H9 (cell line): ENCODE measurements around the gene EXOC8. TPM values are rescaled to one million over a fixed set of nuclear protein-coding genes. Genes with fewer than 3 reads are reported as not detected.

ENCODE experiments used
- DNase-seq: peaks from one replicate; pipeline ENCODE4 v3.0.0-alpha.2; 2017
- H2AFZ ChIP-seq: one replicate; pipeline ENCODE4 v1.6.1; 2013; ENCODE audit warnings: mild to moderate bottlenecking, low read length, control low read depth, moderate library complexity
- H2AK5ac ChIP-seq: 2 replicates; pipeline ENCODE4 v1.6.1; 2013; ENCODE audit warnings: low read length, control low read depth, mixed read lengths; ENCODE audit not compliant: insufficient read length
- H2BK120ac ChIP-seq: one replicate; pipeline ENCODE4 v1.6.1; 2013; ENCODE audit warnings: low read depth, mild to moderate bottlenecking, low read length, control low read depth, inconsistent platforms; ENCODE audit not compliant: poor library complexity, severe bottlenecking
- H2BK12ac ChIP-seq: 2 replicates; pipeline ENCODE4 v1.6.1; 2013; ENCODE audit warnings: low read length, control low read depth, mixed read lengths, low read depth; ENCODE audit not compliant: insufficient read length
- H2BK15ac ChIP-seq: 2 replicates; pipeline ENCODE4 v1.6.1; 2013; ENCODE audit warnings: low read depth, low read length, control low read depth
- H2BK20ac ChIP-seq: one replicate; pipeline ENCODE4 v1.6.1; 2013; ENCODE audit warnings: low read depth, mild to moderate bottlenecking, low read length, control low read depth, inconsistent platforms; ENCODE audit not compliant: poor library complexity, severe bottlenecking
- H2BK5ac ChIP-seq: 2 replicates; pipeline ENCODE4 v1.6.1; 2013; ENCODE audit warnings: low read length, control low read depth, mixed read lengths; ENCODE audit not compliant: insufficient read length
- H3K14ac ChIP-seq: 2 replicates; pipeline ENCODE4 v1.6.1; 2013; ENCODE audit warnings: low read length, control low read depth; ENCODE audit not compliant: insufficient read depth
- H3K18ac ChIP-seq: 2 replicates; pipeline ENCODE4 v1.6.1; 2013; ENCODE audit warnings: low read depth, mild to moderate bottlenecking, mixed read lengths, low read length, control low read depth; ENCODE audit not compliant: insufficient read length
- H3K23ac ChIP-seq: 2 replicates; pipeline ENCODE4 v1.6.1; 2013; ENCODE audit warnings: low read length, control low read depth, mixed read lengths, low read depth; ENCODE audit not compliant: insufficient read length
- H3K23me2 ChIP-seq: 2 replicates; pipeline ENCODE4 v1.6.1; 2013; ENCODE audit warnings: low read depth, mild to moderate bottlenecking, mixed read lengths, low read length, control low read depth; ENCODE audit not compliant: insufficient read length, poor library complexity, severe bottlenecking
- H3K27ac ChIP-seq: 2 replicates; pipeline ENCODE4 v1.5.1; 2013; ENCODE audit warnings: low read length, control low read depth, mixed read lengths, low read depth; ENCODE audit not compliant: insufficient read length
- H3K27me3 ChIP-seq: 2 replicates; pipeline ENCODE4 v1.6.1; 2013; ENCODE audit warnings: low read length, control low read depth, inconsistent platforms; ENCODE audit not compliant: insufficient read depth
- H3K4ac ChIP-seq: 2 replicates; pipeline ENCODE4 v1.6.1; 2013; ENCODE audit warnings: low read depth, mild to moderate bottlenecking, control low read depth, inconsistent platforms, low read length, moderate library complexity
- H3K4me1 ChIP-seq: 2 replicates; pipeline ENCODE4 v1.6.1; 2013; ENCODE audit warnings: low read length, control low read depth, inconsistent platforms; ENCODE audit not compliant: insufficient read depth
- H3K4me2 ChIP-seq: 2 replicates; pipeline ENCODE4 v1.6.1; 2013; ENCODE audit warnings: low read length, control low read depth, mixed read lengths; ENCODE audit not compliant: insufficient read length, insufficient read depth
- H3K56ac ChIP-seq: 2 replicates; pipeline ENCODE4 v1.6.1; 2013; ENCODE audit warnings: low read depth, mild to moderate bottlenecking, mixed read lengths, low read length, control low read depth; ENCODE audit not compliant: insufficient read length
- H3K79me1 ChIP-seq: 2 replicates; pipeline ENCODE4 v1.6.1; 2013; ENCODE audit warnings: low read depth, mild to moderate bottlenecking, moderate library complexity, low read length, control low read depth, inconsistent platforms; ENCODE audit not compliant: insufficient read depth, poor library complexity, severe bottlenecking
- H3K79me2 ChIP-seq: 2 replicates; pipeline ENCODE4 v1.6.1; 2013; ENCODE audit warnings: low read length, control low read depth, inconsistent platforms; ENCODE audit not compliant: insufficient read depth
- H3K9ac ChIP-seq: 2 replicates; pipeline ENCODE4 v1.6.1; 2013; ENCODE audit warnings: low read length, control low read depth, mixed read lengths; ENCODE audit not compliant: insufficient read length; ENCODE audit errors: extremely low read depth
- H3K9me3 ChIP-seq: one replicate; pipeline ENCODE4 v1.6.1; 2013; ENCODE audit warnings: low read depth, low read length, inconsistent platforms; ENCODE audit not compliant: control insufficient read depth
- H3T11ph ChIP-seq: one replicate; pipeline ENCODE4 v1.6.1; 2013; ENCODE audit warnings: mild to moderate bottlenecking, low read length, control low read depth, inconsistent platforms
- H4K20me1 ChIP-seq: one replicate; pipeline ENCODE4 v1.6.1; 2013; ENCODE audit not compliant: control insufficient read depth, insufficient read length, insufficient read depth
- H4K5ac ChIP-seq: 2 replicates; pipeline ENCODE4 v1.6.1; 2013; ENCODE audit warnings: low read depth, mild to moderate bottlenecking, mixed read lengths, low read length, control low read depth; ENCODE audit not compliant: insufficient read length
- H4K8ac ChIP-seq: replicated peaks from 2 replicates; pipeline ENCODE4 v1.6.1; 2013; ENCODE audit warnings: low read length, control low read depth, mixed read lengths, low read depth; ENCODE audit not compliant: insufficient read length
- H4K91ac ChIP-seq: 2 replicates; pipeline ENCODE4 v1.6.1; 2013; ENCODE audit warnings: low read depth, mild to moderate bottlenecking, moderate library complexity, mixed read lengths, low read length, control low read depth; ENCODE audit not compliant: insufficient read length
- H3K27ac Mint-ChIP-seq, 3 experiments: 2 replicates in 2 of 3; 3 replicates in 1 of 3; pipeline ENCODE4 v1.8.0; 2020 to 2021; ENCODE audit warnings: mixed read lengths in 3 of 3, mild to moderate bottlenecking in 1 of 3, moderate library complexity in 1 of 3
- H3K27me3 Mint-ChIP-seq: 2 replicates; pipeline ENCODE4 v1.8.0; 2021; ENCODE audit warnings: low read depth, mild to moderate bottlenecking, moderate library complexity, mixed read lengths
- H3K36me3 Mint-ChIP-seq, 3 experiments: 2 replicates in 2 of 3; 3 replicates in 1 of 3; pipeline ENCODE4 v1.8.0; 2020 to 2021; ENCODE audit warnings: low read depth in 3 of 3, mixed read lengths in 3 of 3; ENCODE audit not compliant: insufficient read depth in 1 of 3
- H3K4me1 Mint-ChIP-seq, 2 experiments: 2 replicates each; pipeline ENCODE4 v1.8.0; 2020; ENCODE audit warnings: mixed read lengths in 2 of 2
- H3K4me3 Mint-ChIP-seq, 2 experiments: 2 replicates in 1 of 2; 3 replicates in 1 of 2; pipeline ENCODE4 v1.8.0; 2020 to 2021; ENCODE audit warnings: mild to moderate bottlenecking in 2 of 2, mixed read lengths in 2 of 2, moderate library complexity in 1 of 2
- H3K9me3 Mint-ChIP-seq, 2 experiments: 2 replicates in 1 of 2; 3 replicates in 1 of 2; pipeline ENCODE4 v1.8.0; 2020; ENCODE audit warnings: mild to moderate bottlenecking in 2 of 2, mixed read lengths in 2 of 2, moderate library complexity in 1 of 2
- CTCF ChIP-seq: fragments of 200-600 bp; sonication (generic); conservative IDR thresholded peaks from 3 replicates; pipeline ENCODE4 v1.8.0; 2021; ENCODE audit warnings: antibody characterized with exemption, mild to moderate bottlenecking
- WGBS: extraction: QIAGEN DNeasy Blood & Tissue Kit; methylation state at CpG from one replicate; pipeline ENCODE4 v1.1.7; 2013; ENCODE audit warnings: missing lambda C conversion rate, low lambda C conversion rate, mixed read lengths; ENCODE audit not compliant: insufficient read length; ENCODE audit errors: extremely low coverage; 5-methylcytosine and 5-hydroxymethylcytosine counted together
- total RNA-seq: library from RNA; stranded (reverse); gene quantifications from 2 replicates; pipeline ENCODE4 v1.2.1, GENCODE V29; 2021

The EXOC8 gene
- total RNA-seq, 1 experiment from 2014 or later, result 10.8 TPM

GRCh38 chr1:231359113-231359512 is 21.5 kb upstream of the EXOC8 start:
- H2AFZ ChIP-seq, result no peak overlapping the region
- H2BK15ac ChIP-seq, result no peak overlapping the region
- no peak overlapping the region for H3K18ac ChIP-seq
- Mint-ChIP-seq H3K9me3 (no peaks in the 10 kb centered on the region), H3K27me3 (no peaks in the 10 kb centered on the region), H3K36me3 (peaks cover 0 to 3% (median 0%) of the 10 kb centered on the region in 3 experiments; a peak in 1 of 7 replicates), H3K4me1 (no peaks in the 10 kb centered on the region), H3K4me3 (no peak overlapping the region), H3K27ac (no peak overlapping the region; a peak in 1 of 7 replicates)
- H3K23ac ChIP-seq, result no peak overlapping the region
- no peak overlapping the region for H3K27ac ChIP-seq
- H2BK20ac ChIP-seq, result no peak overlapping the region
- H3K56ac ChIP-seq, result no peak overlapping the region
- H3T11ph ChIP-seq, result no peak overlapping the region
- H3K27me3 ChIP-seq, result no peaks in the 10 kb centered on the region
- H4K5ac ChIP-seq, result no peak overlapping the region
- H2BK12ac ChIP-seq, result no peak overlapping the region
- H4K8ac ChIP-seq, result no peak overlapping the region
- no peak overlapping the region for H3K9ac ChIP-seq
- H3K79me1 ChIP-seq, result no peaks in the 10 kb centered on the region
- no peaks in the 10 kb centered on the region for H3K23me2 ChIP-seq
- no peak overlapping the region for H2AK5ac ChIP-seq
- no peaks in the 10 kb centered on the region for H3K9me3 ChIP-seq
- H4K91ac ChIP-seq, result no peak overlapping the region
- no peak overlapping the region for H2BK120ac ChIP-seq
- no CpG with 5 or more reads among the region's 6 CpGs for WGBS
- no peaks in the 10 kb centered on the region for H3K79me2 ChIP-seq
- H3K4ac ChIP-seq, result no peak overlapping the region
- no peak overlapping the region for H2BK5ac ChIP-seq
- H4K20me1 ChIP-seq, result no peaks in the 10 kb centered on the region
- no peak for TF ChIP-seq CTCF
- no peak overlapping the region for H3K4me2 ChIP-seq
- no peak overlapping the region for H3K14ac ChIP-seq
- H3K4me1 ChIP-seq, result no peaks in the 10 kb centered on the region
- no peak for DNase-seq
